Brain microvascular endothelial cell (primary cell): ENCODE measurements around the gene TBL1X.

Source experiments
- DNase-seq: peaks from one replicate; pipeline ENCODE4 v3.0.0-alpha.2; 2020
- H3K27ac ChIP-seq: fragments of 250-450 bp; sonication (Bioruptor Pico); 2 replicates; pipeline ENCODE4 v1.5.1; 2020; ENCODE audit warnings: mild to moderate bottlenecking, moderate library complexity
- H3K27me3 ChIP-seq: fragments of 250-450 bp; sonication (Bioruptor Pico); replicated peaks from 2 replicates; pipeline ENCODE4 v1.5.1; 2020; ENCODE audit warnings: mild to moderate bottlenecking
- H3K36me3 ChIP-seq: fragments of 250-450 bp; sonication (Bioruptor Pico); replicated peaks from 2 replicates; pipeline ENCODE4 v1.5.1; 2020; ENCODE audit warnings: mild to moderate bottlenecking
- H3K4me3 ChIP-seq: 2 replicates; pipeline ENCODE4 v1.5.1; 2011; ENCODE audit warnings: low read depth, mild to moderate bottlenecking, control low read depth, low read length, moderate library complexity
- CTCF ChIP-seq: IDR thresholded peaks from 2 replicates; pipeline ENCODE4 v1.5.1; 2011; ENCODE audit warnings: low read depth, mild to moderate bottlenecking, moderate library complexity, low read length, control low read depth, inconsistent platforms; ENCODE audit errors: missing control alignments
- in situ Hi-C: cut with HindIII; loops from 2 replicates; pipeline ENCODE4 v1.10.0; 2017; ENCODE audit warnings: low sequenced_read_pairs, low pct_ligation_motif_present

Gene TBL1X

GRCh38 chrX:9687899-9688298 lies 223.0 kb downstream of the TBL1X start:
- Histone ChIP-seq H3K4me3 (no peak overlapping the region), H3K36me3 (no peaks in the 10 kb centered on the region), H3K27ac (no peak overlapping the region), H3K27me3 (no peaks in the 10 kb centered on the region)
- DNase-seq: no peak
- no peak for TF ChIP-seq CTCF
- in situ Hi-C loops: no loop called here

GRCh38 chrX:9688833-9689232 lies 224.0 kb downstream of the TBL1X start:
- Histone ChIP-seq H3K36me3 (peaks cover 3% of the 10 kb centered on the region), H3K27me3 (no peaks in the 10 kb centered on the region), H3K4me3 (no peak overlapping the region), H3K27ac (no peak overlapping the region)
- in situ Hi-C loops: no loop called here
- no peak for DNase-seq
- TF ChIP-seq CTCF: no peak

- no peak for TF ChIP-seq CTCF
- in situ Hi-C loops: no loop called here
- peaks cover 3% of the 10 kb centered on the region for H3K36me3 ChIP-seq
Observed at GRCh38 chrX:9690046-9690445, 225.2 kb downstream of the TBL1X start.

GRCh38 chrX:9693307-9694001 lies 228.6 kb downstream of the TBL1X start:
- no peak for DNase-seq
- no peaks in the 10 kb centered on the region for H3K27me3 ChIP-seq
- TF ChIP-seq CTCF: no peak
- no peak overlapping the region for H3K4me3 ChIP-seq
- peaks cover 3% of the 10 kb centered on the region for H3K36me3 ChIP-seq
- in situ Hi-C loops: no loop called here
- no peak overlapping the region for H3K27ac ChIP-seq

More at GRCh38 chrX:9690046-9690445, 225.2 kb downstream of the TBL1X start:
- Histone ChIP-seq H3K4me3 (no peak overlapping the region), H3K27me3 (no peaks in the 10 kb centered on the region), H3K27ac (no peak overlapping the region)
- DNase-seq: no peak

- DNase-seq: no peak
- no peak for TF ChIP-seq CTCF
- in situ Hi-C loops: no loop called here
Observed at GRCh38 chrX:9698576-9698975, 233.7 kb downstream of the TBL1X start.

GRCh38 chrX:9700555-9700954 lies 235.7 kb downstream of the TBL1X start:
- Histone ChIP-seq H3K27ac (no peak overlapping the region), H3K36me3 (no peaks in the 10 kb centered on the region), H3K27me3 (no peaks in the 10 kb centered on the region), H3K4me3 (no peak overlapping the region)
- in situ Hi-C loops: no loop called here
- no peak for DNase-seq
- peak; percentile 13 for TF ChIP-seq CTCF

More at GRCh38 chrX:9698576-9698975, 233.7 kb downstream of the TBL1X start:
- H3K36me3 ChIP-seq: peaks cover 2% of the 10 kb centered on the region
- no peak overlapping the region for H3K27ac ChIP-seq
- H3K27me3 ChIP-seq: no peaks in the 10 kb centered on the region
- H3K4me3 ChIP-seq: no peak overlapping the region
